Stomach smooth muscle (tissue), 2 donors: ENCODE data around the gene ADAMTS16.

Experiments
- H3K27ac ChIP-seq: one replicate; pipeline ENCODE4 v1.7.0; 2013; ENCODE audit warnings: mild to moderate bottlenecking, low read length, inconsistent platforms
- H3K27me3 ChIP-seq, 2 donors: one replicate each; pipeline ENCODE4 v1.7.0; 2013; ENCODE audit warnings: low read length in 2 of 2; ENCODE audit not compliant: insufficient read depth in 2 of 2, control insufficient read depth in 1 of 2
- H3K36me3 ChIP-seq, 2 donors: one replicate each; pipeline ENCODE4 v1.7.0; 2013; ENCODE audit warnings: low read length in 2 of 2; ENCODE audit not compliant: control insufficient read depth in 2 of 2, insufficient read depth in 2 of 2
- H3K4me1 ChIP-seq: one replicate; pipeline ENCODE4 v1.7.0; 2013; ENCODE audit warnings: low read length; ENCODE audit not compliant: control insufficient read depth, insufficient read depth
- H3K4me3 ChIP-seq, 2 donors: one replicate each; pipeline ENCODE4 v1.7.0; 2013; ENCODE audit warnings: low read length in 2 of 2
- H3K9ac ChIP-seq, 2 donors: one replicate each; pipeline ENCODE4 v1.7.0; 2013; ENCODE audit warnings: low read length in 2 of 2, mild to moderate bottlenecking in 1 of 2
- H3K9me3 ChIP-seq, 2 donors: one replicate each; pipeline ENCODE4 v1.7.0; 2013; ENCODE audit warnings: low read length in 2 of 2; ENCODE audit not compliant: control insufficient read depth in 2 of 2
- donor health status: healthy.
- donor health status: Pancreatic carcinoma.

Gene ADAMTS16

DNA sequence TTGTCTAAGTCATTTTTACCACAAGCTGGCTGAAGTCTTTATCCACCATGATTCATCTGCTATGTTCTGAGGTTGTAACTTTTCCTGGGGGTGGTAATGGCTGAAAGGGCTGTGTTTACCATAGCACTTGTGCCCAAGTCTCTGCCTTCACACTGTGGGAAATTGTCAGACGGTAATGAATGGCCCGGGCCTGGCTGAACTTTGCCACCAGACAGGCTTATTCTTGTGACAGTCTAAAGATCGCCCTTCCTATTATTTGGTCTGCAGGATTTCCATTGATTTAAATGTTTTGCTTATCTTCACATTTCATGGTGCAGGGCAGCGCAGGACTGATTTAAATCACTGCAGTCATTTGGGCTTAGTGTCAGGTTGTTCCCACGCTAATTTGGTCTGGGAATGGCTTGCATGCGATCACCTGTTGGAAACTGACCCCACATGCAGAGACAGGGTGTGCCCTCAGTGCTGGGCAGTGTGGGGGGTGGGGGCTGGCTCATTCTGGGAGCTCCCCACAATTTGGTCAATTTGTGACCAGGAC is 173.0 kb downstream of the ADAMTS16 start:
- no peak overlapping the region for H3K27ac ChIP-seq
- no peak overlapping the region for H3K4me3 ChIP-seq
- no peaks in the 10 kb centered on the region for H3K27me3 ChIP-seq

DNA sequence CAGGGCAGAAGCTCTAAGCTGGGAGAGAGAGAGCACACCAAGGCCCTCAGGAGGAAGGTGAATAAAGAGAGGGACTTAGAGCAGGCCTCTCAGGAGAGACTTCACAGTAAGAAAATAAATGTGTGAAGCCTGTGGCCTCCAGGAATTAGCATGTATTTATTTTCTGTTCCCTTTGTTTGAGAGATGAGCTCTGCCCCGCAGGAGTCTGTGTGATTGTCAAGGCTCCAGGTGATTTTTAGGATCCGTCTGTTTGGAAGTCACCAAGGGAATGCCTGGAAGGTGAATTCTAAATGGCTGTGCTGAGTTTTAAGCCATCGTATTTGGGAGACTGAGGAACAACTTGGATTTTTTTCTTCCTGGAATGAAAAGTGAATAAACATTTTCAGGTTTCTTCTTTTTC is 174.0 kb downstream of the ADAMTS16 start:
- no peaks in the 10 kb centered on the region for H3K4me1 ChIP-seq
- no peak overlapping the region for H3K27ac ChIP-seq
- H3K27me3 ChIP-seq, result no peaks in the 10 kb centered on the region
- no peaks in the 10 kb centered on the region for H3K36me3 ChIP-seq
- H3K9me3 ChIP-seq, result no peaks in the 10 kb centered on the region
- H3K4me3 ChIP-seq, result no peak overlapping the region
- no peak overlapping the region for H3K9ac ChIP-seq

More for the DNA sequence above, 173.0 kb downstream of the ADAMTS16 start:
- H3K36me3 ChIP-seq, result no peaks in the 10 kb centered on the region
- no peaks in the 10 kb centered on the region for H3K4me1 ChIP-seq
- no peak overlapping the region for H3K9ac ChIP-seq
- H3K9me3 ChIP-seq, result no peaks in the 10 kb centered on the region

DNA sequence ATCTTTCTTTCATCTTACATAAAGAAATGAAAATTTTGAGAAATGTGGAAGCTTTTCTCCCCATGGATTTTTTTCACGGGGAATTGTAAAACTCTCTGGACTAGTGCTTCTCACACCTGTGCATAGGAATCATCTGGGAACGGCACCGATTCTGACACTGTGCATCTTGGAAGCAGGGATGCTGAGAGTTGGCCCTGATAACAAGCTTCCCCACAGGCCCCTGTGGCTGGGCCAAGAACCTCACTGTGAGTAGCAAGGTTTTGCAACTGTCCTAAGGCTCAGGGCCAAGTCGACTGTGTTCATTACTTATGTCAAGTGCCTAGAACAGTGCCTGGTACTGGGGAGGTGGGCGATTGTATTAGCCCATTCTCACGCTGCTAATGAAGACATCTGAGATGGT is 174.5 kb downstream of the ADAMTS16 start:
- Histone ChIP-seq H3K9ac (no peak overlapping the region), H3K27me3 (no peaks in the 10 kb centered on the region), H3K36me3 (no peaks in the 10 kb centered on the region), H3K4me1 (no peaks in the 10 kb centered on the region), H3K4me3 (no peak overlapping the region), H3K27ac (no peak overlapping the region), H3K9me3 (no peaks in the 10 kb centered on the region)

DNA sequence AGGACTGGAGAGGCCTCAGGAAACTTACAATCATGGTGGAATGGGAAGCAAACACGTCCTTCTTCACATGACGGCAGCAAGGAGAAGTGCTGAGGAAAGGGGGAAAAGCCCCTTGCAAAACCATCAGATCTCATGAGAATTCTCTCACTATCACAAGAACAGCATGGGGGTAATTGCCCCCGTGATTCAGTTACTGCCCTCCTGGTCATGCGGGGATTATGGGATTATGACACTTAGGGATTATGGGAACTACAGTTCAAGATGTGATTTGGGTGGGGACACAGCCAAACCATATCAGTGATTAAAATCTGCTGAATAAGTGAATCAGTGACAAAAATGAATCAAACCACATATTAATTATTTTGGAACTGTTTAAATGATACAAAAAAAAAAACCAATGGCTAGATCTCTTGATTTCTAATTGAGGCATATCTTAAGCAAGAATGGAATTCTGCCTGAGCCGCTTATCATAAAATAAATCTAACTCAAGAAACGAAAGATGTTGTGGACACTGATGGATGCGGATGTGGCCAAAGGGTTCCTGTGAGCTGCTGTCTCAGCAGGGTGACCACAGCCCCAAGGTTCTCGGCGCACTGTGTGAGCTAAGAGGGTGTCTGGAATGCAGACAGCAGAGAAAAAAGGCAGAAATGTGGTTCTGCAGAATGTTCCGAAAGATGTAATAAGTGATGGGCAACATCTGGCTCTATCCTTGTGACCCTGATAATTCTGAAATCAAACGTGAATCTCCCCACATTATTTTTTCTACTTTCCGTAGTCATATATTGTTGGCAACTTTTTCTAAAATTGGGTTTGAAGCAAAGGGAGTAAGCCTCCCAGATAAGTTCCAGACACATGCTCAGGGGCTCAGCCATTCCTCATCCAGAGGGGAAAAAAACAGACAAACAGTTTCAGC is 175.2 kb downstream of the ADAMTS16 start:
- Histone ChIP-seq H3K27ac (no peak overlapping the region), H3K9ac (no peak overlapping the region), H3K9me3 (no peaks in the 10 kb centered on the region), H3K36me3 (no peaks in the 10 kb centered on the region), H3K4me1 (no peaks in the 10 kb centered on the region), H3K27me3 (no peaks in the 10 kb centered on the region), H3K4me3 (no peak overlapping the region)

DNA sequence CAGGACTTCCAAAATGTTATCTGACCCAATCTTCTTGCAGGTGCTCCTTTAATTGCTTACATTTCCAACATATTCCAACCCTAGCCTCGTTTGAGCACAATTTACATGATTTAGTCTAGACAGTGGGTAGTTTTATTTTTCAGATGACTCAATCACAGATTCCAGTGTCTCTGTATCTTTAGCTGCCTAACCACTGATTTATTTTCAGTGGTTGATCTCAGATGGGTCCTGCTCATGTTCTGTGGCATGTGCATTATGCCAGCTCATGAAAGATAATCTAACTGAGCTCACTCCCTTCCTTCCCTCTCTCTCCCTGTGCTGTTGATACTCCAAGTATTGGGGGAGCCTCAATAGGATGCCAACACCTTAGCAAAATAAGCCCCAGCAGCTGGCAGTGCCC is 176.2 kb downstream of the ADAMTS16 start:
- Histone ChIP-seq H3K9ac (no peak overlapping the region), H3K27ac (no peak overlapping the region)

DNA sequence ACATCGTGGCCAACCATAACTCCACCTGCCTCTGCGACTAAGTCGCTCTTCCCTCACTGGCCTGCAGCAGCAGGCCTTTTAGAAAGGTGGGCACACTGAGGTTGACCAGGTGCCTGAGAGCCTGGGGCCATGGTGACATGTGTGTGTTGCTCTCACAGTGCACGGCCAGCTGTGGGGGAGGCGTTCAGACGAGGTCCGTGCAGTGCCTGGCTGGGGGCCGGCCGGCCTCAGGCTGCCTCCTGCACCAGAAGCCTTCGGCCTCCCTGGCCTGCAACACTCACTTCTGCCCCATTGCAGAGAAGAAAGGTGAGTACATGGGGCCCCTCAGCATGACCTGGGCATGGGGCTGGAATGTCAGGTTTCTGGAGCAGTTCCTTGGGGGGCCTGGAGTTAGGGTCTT is 177.8 kb downstream of the ADAMTS16 start:
- Histone ChIP-seq H3K9ac (no peak overlapping the region), H3K4me1 (no peaks in the 10 kb centered on the region), H3K27ac (no peak overlapping the region), H3K27me3 (no peaks in the 10 kb centered on the region), H3K36me3 (no peaks in the 10 kb centered on the region), H3K4me3 (no peak overlapping the region), H3K9me3 (no peaks in the 10 kb centered on the region)

More for the DNA sequence above, 176.2 kb downstream of the ADAMTS16 start:
- no peaks in the 10 kb centered on the region for H3K4me1 ChIP-seq
- no peaks in the 10 kb centered on the region for H3K27me3 ChIP-seq
- H3K36me3 ChIP-seq, result no peaks in the 10 kb centered on the region
- no peak overlapping the region for H3K4me3 ChIP-seq
- no peaks in the 10 kb centered on the region for H3K9me3 ChIP-seq

DNA sequence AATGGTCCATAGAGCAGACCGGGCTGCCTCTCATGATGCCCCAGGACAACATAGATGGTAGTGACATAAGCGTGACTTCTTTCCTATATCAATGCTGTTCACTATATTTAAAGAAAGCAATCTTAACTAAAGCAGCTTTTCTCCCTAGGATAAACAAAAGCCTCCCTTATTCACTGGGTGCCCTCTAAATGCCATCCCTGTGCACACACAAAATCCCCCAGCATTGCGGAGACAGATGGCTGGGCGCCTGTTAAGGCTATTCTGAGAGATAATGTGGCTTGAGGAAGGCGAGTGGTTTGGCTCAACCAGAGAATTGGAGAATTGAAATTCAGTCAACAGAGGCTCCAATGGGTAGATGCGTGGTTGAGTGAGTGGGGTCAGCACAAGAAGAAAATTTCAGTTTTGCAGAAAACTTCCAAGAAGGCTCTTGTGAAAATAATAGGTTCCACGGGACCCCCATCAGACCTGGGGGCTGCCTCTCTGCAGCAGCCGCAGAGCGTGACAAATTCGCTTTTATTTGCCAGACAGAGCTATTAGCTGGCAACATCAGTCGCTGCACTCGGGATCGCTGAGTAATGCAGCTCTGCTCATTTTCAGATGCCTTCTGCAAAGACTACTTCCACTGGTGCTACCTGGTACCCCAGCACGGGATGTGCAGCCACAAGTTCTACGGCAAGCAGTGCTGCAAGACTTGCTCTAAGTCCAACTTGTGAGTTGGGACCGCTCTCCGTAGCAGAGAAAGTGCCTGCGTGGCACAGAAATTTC is 178.5 kb downstream of the ADAMTS16 start:
- H3K9me3 ChIP-seq, result no peaks in the 10 kb centered on the region

DNA sequence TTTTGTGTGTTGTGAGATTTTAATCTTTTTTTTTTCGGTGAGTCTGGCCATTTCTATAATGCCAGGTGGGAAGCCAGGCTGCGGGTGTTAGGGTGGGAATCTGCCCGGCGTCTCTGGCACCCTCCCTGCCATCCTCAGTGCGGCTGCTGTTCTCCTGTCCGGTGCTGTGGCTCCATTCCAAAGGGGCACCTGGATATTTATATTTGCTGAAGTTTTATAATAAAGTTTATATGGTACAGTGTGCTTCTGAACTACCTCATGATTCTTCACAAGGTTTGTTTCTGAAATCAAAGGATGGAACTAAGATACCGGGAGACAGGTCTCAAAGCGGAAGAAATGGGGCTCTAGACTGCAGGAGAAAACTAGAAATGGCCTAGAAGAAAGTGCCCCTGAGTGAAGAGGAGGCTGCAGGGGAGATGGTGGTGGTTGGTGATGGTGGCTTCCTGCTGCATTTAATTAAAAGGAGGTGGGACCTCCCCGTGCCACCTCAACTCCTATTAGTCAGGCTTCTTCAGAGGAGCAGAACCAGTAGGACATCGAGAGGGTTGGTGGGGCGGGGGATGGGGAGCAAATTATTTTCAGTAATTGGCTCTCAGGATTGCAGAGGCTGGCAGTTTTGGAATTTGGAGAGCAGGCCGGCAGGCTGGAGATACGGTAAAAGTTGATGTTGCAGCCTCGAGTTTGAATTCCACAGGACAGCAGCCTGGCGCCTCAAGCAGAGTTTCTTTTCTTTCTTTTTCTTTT is 180.1 kb downstream of the ADAMTS16 start:
- no peak overlapping the region for H3K9ac ChIP-seq
- H3K4me1 ChIP-seq, result no peaks in the 10 kb centered on the region
- H3K36me3 ChIP-seq, result no peaks in the 10 kb centered on the region
- peaks cover 0 to 6% of the 10 kb centered on the region in 2 donors for H3K9me3 ChIP-seq
- H3K27ac ChIP-seq, result no peak overlapping the region
- no peaks in the 10 kb centered on the region for H3K27me3 ChIP-seq
- H3K4me3 ChIP-seq, result no peak overlapping the region

More for the DNA sequence above, 178.5 kb downstream of the ADAMTS16 start:
- Histone ChIP-seq H3K27me3 (no peaks in the 10 kb centered on the region), H3K4me3 (no peak overlapping the region), H3K36me3 (no peaks in the 10 kb centered on the region), H3K9ac (no peak overlapping the region), H3K27ac (no peak overlapping the region), H3K4me1 (no peaks in the 10 kb centered on the region)

DNA sequence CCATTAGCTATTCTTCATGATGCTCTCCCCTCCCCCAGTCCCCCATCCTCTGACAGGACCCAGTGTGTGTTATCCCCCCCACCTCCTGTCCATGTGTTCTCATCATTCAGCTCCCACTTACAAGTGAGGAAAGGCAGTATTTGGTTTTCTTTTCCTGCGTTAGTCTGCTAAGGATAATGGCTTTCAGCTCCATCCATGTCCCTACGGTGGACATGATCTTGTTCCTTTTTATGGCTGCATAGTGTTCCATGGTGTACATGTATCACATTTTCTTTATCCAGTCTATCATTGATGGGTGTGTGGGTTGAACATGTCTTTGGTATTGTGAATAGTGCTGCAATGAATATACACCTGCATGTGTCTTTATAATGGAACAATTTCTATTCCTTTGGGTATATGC is 181.0 kb downstream of the ADAMTS16 start:
- H3K9ac ChIP-seq, result no peak overlapping the region
- H3K36me3 ChIP-seq, result no peaks in the 10 kb centered on the region
- H3K27ac ChIP-seq, result no peak overlapping the region

DNA sequence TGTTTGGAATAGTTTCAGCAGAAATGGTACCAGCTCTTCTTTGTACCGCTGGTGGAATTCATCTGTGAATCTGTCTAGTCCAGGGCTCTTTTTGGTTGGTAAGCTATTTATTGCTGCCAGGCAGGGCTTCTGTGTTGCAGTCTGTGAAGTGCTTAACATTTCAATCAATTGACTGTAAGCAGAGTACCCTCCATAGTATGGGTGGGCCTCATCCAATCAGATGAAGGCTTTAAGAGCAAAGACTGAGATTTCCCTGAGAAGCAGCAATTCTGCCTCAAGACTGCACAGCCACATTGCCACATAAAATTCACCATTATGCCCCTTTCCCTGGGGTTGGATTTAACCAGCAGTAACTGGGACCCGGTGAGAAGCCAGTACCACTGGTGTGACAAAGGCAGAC is 183.4 kb downstream of the ADAMTS16 start:
- no peak overlapping the region for H3K27ac ChIP-seq
- H3K9ac ChIP-seq, result no peak overlapping the region
- H3K9me3 ChIP-seq, result peaks cover 0 to 9% of the 10 kb centered on the region in 2 donors
- no peak overlapping the region for H3K4me3 ChIP-seq
- no peaks in the 10 kb centered on the region for H3K36me3 ChIP-seq
- no peaks in the 10 kb centered on the region for H3K4me1 ChIP-seq
- H3K27me3 ChIP-seq, result no peaks in the 10 kb centered on the region

More for the DNA sequence above, 181.0 kb downstream of the ADAMTS16 start:
- Histone ChIP-seq H3K9me3 (peaks cover 0 to 6% of the 10 kb centered on the region in 2 donors), H3K4me3 (no peak overlapping the region), H3K27me3 (no peaks in the 10 kb centered on the region), H3K4me1 (no peaks in the 10 kb centered on the region)
